ENCODE results near the gene IL16. TPM values are rescaled to one million over a fixed set of nuclear protein-coding genes. Genes with fewer than 3 reads are reported as not detected.

IL16 gene
- total and polyA plus RNA-seq, 10 donors, result 93.9 to 159 (median 128) TPM

DNA sequence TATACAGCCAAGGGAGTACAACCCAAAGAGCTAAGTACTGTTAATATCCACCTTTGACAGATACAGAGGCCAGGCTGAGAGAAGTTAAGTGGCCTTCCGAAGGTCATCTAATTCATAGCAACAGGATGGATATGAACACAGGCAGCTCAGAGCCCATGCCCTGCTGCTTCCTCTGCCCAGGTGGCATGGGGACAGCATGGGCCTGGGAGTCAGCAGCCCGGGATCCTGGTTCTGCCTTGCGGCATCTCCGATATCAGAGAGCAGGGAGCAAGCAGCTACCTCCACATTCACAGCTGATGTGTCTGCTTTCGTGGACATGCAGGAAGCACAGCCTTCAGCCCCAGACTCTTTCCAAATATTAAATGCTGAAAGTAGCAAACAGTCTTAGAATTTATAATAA, 71.7 kb downstream of the IL16 start:
- TF ChIP-seq POLR2A (IDR thresholded peaks at IDR 0.05), result no peak
- no peak for TF ChIP-seq POLR2AphosphoS5 (IDR thresholded peaks at IDR 0.05)
- TF ChIP-seq, protein P1, sequence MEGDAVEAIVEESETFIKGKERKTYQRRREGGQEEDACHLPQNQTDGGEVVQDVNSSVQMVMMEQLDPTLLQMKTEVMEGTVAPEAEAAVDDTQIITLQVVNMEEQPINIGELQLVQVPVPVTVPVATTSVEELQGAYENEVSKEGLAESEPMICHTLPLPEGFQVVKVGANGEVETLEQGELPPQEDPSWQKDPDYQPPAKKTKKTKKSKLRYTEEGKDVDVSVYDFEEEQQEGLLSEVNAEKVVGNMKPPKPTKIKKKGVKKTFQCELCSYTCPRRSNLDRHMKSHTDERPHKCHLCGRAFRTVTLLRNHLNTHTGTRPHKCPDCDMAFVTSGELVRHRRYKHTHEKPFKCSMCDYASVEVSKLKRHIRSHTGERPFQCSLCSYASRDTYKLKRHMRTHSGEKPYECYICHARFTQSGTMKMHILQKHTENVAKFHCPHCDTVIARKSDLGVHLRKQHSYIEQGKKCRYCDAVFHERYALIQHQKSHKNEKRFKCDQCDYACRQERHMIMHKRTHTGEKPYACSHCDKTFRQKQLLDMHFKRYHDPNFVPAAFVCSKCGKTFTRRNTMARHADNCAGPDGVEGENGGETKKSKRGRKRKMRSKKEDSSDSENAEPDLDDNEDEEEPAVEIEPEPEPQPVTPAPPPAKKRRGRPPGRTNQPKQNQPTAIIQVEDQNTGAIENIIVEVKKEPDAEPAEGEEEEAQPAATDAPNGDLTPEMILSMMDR (IDR thresholded peaks at IDR 0.05 in 8 of 11, conservative IDR thresholded peaks at IDR 0.05 in 3 of 11), result no peak
- WGBS, 5 donors, result 91 to 95% (median 92%) methylated on average over 5 of the region's 5 CpGs
- no peak for DNase-seq
- Histone ChIP-seq H3K4me3 (no peak overlapping the region), H3K27ac (no peak overlapping the region), H3K4me1 (peaks cover 13 to 20% (median 16%) of the 10 kb centered on the region in 6 donors), H3K9me3 (no peaks in the 10 kb centered on the region), H3K27me3 (replicated peaks in 1 of 7) (no peaks in the 10 kb centered on the region), H3K36me3 (no peaks in the 10 kb centered on the region)
- intact Hi-C loops (cut with DNase I; ENCODE audit: low total_unique reads), result loop anchor here (5.0 to 10.0 kb wide), 3 partner anchors 114 to 814 kb away; no protein-coding TSS in a partner anchor

DNA sequence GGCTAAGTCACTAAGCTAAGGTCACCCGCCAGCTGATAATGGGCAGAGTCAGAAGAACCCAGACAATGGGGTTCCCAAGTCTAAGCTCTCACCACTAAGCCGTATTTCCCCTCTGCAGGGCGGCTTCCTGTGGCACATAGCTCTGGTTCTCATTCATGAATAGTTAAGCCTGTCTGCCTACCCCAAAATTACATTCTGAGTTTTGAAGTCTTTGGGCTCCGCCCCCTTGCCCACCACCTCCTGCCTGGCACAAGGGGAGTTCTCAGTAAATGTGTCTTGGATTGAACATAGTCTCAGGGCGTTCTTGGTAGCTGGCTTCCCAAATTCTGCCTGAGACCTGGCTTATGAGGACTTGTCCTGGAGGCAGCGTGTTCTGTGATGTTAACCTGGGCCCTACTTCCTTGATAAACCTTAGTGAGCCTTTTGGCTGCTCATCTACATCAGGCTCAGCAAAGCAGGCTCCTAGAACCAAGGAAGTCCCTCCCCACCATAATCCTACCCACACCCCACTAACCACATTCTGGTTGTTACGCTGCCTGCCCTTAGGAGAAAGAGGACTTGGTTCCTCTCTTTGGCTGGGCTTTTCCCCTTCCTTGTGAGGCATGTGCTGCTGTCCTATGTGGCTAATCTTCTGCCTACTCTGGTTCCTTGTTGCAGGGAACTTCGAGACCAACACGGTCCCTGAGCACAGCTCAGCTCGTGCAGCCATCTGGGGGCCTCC, 72.4 kb downstream of the IL16 start:
- no peaks in the 10 kb centered on the region for H3K27me3 ChIP-seq (replicated peaks in 1 of 7)
- intact Hi-C loops (cut with DNase I; ENCODE audit: low total_unique reads), result loop anchor here (5.0 to 10.0 kb wide), 3 partner anchors 114 to 814 kb away; no protein-coding TSS in a partner anchor
- H3K36me3 ChIP-seq, result no peaks in the 10 kb centered on the region
- no peak for DNase-seq
- TF ChIP-seq POLR2AphosphoS5 (IDR thresholded peaks at IDR 0.05), result no peak
- TF ChIP-seq, protein P1 (IDR thresholded peaks at IDR 0.05 in 8 of 11, conservative IDR thresholded peaks at IDR 0.05 in 3 of 11), result no peak
- no peak for TF ChIP-seq POLR2A (IDR thresholded peaks at IDR 0.05)
- H3K27ac ChIP-seq, result no peak overlapping the region
- WGBS, 5 donors, result 68 to 83% (median 76%) methylated on average over 9 to 10 of the region's 10 CpGs
- H3K4me1 ChIP-seq, result peaks cover 13 to 20% (median 16%) of the 10 kb centered on the region in 6 donors
- H3K9me3 ChIP-seq, result no peaks in the 10 kb centered on the region
- H3K4me3 ChIP-seq, result no peak overlapping the region

DNA sequence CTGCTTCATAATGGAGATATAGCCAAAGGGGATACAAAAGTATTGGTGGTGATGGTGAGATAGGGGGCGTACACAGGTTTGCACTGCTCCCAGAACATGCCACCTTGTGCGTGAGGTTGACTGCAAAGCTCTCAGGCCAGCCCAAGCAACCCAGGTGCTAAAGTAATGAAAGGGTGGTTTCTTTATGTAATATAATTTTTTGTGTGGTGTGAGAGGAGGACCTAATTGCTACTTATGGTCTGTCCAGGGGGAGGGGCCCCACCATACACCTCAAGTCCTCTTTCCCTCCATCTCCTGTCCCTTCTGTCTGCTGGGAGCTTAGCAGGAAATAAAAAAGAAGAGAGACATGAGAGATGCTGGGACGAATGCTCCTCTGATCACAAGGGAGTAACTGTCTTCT, 73.5 kb downstream of the IL16 start:
- no peak for DNase-seq
- intact Hi-C loops (cut with DNase I; ENCODE audit: low total_unique reads), result no loop called here
- H3K36me3 ChIP-seq, result no peaks in the 10 kb centered on the region
- H3K4me1 ChIP-seq, result peaks cover 11 to 20% (median 15%) of the 10 kb centered on the region in 6 donors
- no peaks in the 10 kb centered on the region for H3K9me3 ChIP-seq
- TF ChIP-seq POLR2AphosphoS5 (IDR thresholded peaks at IDR 0.05) (no peak), POLR2A (IDR thresholded peaks at IDR 0.05) (no peak)
- TF ChIP-seq, protein P1 (IDR thresholded peaks at IDR 0.05 in 8 of 11, conservative IDR thresholded peaks at IDR 0.05 in 3 of 11), result no peak
- H3K27ac ChIP-seq, result no peak overlapping the region
- WGBS, 5 donors, result 78 to 92% (median 85%) methylated on average over 3 of the region's 3 CpGs
- H3K27me3 ChIP-seq (replicated peaks in 1 of 7), result no peaks in the 10 kb centered on the region
- no peak overlapping the region for H3K4me3 ChIP-seq

DNA sequence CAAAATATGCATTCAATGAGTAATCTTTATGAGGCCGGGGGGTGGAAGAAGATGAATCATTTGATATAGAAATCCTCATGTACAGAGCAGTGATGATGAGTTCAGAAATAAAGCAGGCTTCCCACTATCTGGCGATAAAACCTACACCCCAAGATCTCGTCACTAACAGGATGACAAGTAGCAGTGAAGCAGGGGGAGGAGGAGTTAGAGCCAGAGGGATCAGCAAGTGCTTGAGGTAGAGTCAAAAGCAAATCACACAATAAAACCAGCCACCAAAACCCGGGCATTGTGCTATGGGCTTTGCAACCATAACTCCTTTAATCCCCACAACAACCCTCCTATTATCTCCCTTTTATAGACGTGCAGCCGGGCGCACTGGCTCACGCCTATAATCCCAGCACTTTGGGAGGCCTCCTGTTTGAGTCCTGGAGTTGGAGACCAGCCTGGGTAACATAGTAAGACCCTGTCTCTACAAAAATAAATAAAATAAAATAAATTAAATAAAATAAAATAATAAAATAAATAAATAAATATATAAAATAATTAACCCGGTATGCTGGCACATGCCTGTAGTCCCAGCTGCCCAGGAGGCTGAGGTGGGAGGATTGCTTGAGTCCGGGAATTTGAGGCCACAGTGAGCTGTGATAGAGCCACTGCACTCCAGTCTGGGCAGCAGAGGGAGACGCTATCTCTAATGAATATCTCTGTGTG, 74.3 kb downstream of the IL16 start:
- Histone ChIP-seq H3K4me3 (no peak overlapping the region), H3K27me3 (replicated peaks in 1 of 7) (no peaks in the 10 kb centered on the region), H3K4me1 (peaks cover 7 to 20% (median 14%) of the 10 kb centered on the region in 6 donors), H3K36me3 (no peaks in the 10 kb centered on the region), H3K27ac (no peak overlapping the region), H3K9me3 (no peaks in the 10 kb centered on the region)
- TF ChIP-seq POLR2AphosphoS5 (IDR thresholded peaks at IDR 0.05) (no peak), POLR2A (IDR thresholded peaks at IDR 0.05) (no peak)
- TF ChIP-seq, protein P1 (IDR thresholded peaks at IDR 0.05 in 8 of 11, conservative IDR thresholded peaks at IDR 0.05 in 3 of 11), result no peak
- 87 to 96% (median 93%) methylated on average over 11 of the region's 11 CpGs for WGBS, 5 donors
- intact Hi-C loops (cut with DNase I; ENCODE audit: low total_unique reads), result no loop called here
- DNase-seq, result no peak
